MCF 10A (cell line): ENCODE data around the gene IL11RA. TPM values are rescaled to one million over a fixed set of nuclear protein-coding genes. Genes with fewer than 3 reads are reported as not detected.

Source experiments
- BruUV-seq: library from RNA; stranded (reverse); fragments of 400-500 nt; replicated peaks from 2 replicates; lab custom pipeline; 2021; lab: Mats Ljungman, UMichigan
- CTCF ChIA-PET: fragments of 300-600 bp; sonication (Branson Sonifier 250); formaldehyde crosslinking; extraction: SDS; loops from one replicate; lab custom pipeline; 2021; ENCODE audit warnings: antibody characterized with exemption, inconsistent platforms; lab: Yijun Ruan, JAX
- POLR2A ChIA-PET: fragments of 300-600, 350-650 bp; sonication (Branson Sonifier 250); formaldehyde crosslinking; extraction: SDS; loops from one replicate; lab custom pipeline; 2020; ENCODE audit warnings: antibody characterized with exemption, inconsistent platforms; lab: Yijun Ruan, JAX
- DNase-seq: peaks from one replicate; pipeline ENCODE4 v3.0.0-alpha.2; 2018; ENCODE audit not compliant: unreplicated experiment
- H3K27ac Mint-ChIP-seq: one replicate; pipeline ENCODE4 v1.8.0; 2022; ENCODE audit warnings: mild to moderate bottlenecking, low read depth, mixed read lengths; ENCODE audit not compliant: unreplicated experiment
- H3K27me3 Mint-ChIP-seq: one replicate; pipeline ENCODE4 v1.8.0; 2022; ENCODE audit warnings: mixed read lengths; ENCODE audit not compliant: insufficient read depth, unreplicated experiment
- H3K36me3 Mint-ChIP-seq: one replicate; pipeline ENCODE4 v1.8.0; 2022; ENCODE audit warnings: mild to moderate bottlenecking, moderate library complexity, mixed read lengths; ENCODE audit not compliant: insufficient read depth, unreplicated experiment
- H3K4me1 Mint-ChIP-seq: one replicate; pipeline ENCODE4 v1.8.0; 2022; ENCODE audit warnings: mixed read lengths; ENCODE audit not compliant: insufficient read depth, unreplicated experiment
- H3K4me3 Mint-ChIP-seq: one replicate; pipeline ENCODE4 v1.8.0; 2022; ENCODE audit warnings: mild to moderate bottlenecking, moderate library complexity, mixed read lengths; ENCODE audit not compliant: unreplicated experiment
- H3K9me3 Mint-ChIP-seq: one replicate; pipeline ENCODE4 v1.8.0; 2022; ENCODE audit warnings: mixed read lengths; ENCODE audit not compliant: unreplicated experiment
- CTCF ChIP-seq: fragments of 200-600 bp; IDR thresholded peaks from one replicate; pipeline ENCODE4 v1.8.0; 2022; ENCODE audit warnings: antibody characterized with exemption, mild to moderate bottlenecking; ENCODE audit not compliant: unreplicated experiment
- intact Hi-C: fragments of 100-400 bp; cut with micrococcal nuclease; formaldehyde crosslinking; loops from 2 replicates; pipeline ENCODE4 v1.14.1; 2022
- total RNA-seq: library from RNA; stranded (reverse); gene quantifications from 2 replicates; pipeline ENCODE4 v1.2.3, GENCODE V29; 2022

IL11RA gene
- total RNA-seq, 1 experiment from 2014 or later: 4.0 TPM

GRCh38 chr9:34689116-34689470, 37.1 kb downstream of the IL11RA start:
- no peak for DNase-seq
- intact Hi-C loops: no loop called here
- peaks cover 6% of the 10 kb centered on the region for H3K36me3 Mint-ChIP-seq
- ChIA-PET CTCF (interaction anchor here (1.7 kb wide), 1 partner anchor 13 kb away, joined by 5 read pairs; no protein-coding TSS in a partner anchor), POLR2A (no interaction called here)
- TF ChIP-seq CTCF: no peak
- no peaks in the 10 kb centered on the region for H3K27me3 Mint-ChIP-seq
- H3K4me3 Mint-ChIP-seq: no peak overlapping the region
- H3K4me1 Mint-ChIP-seq: no peaks in the 10 kb centered on the region
- H3K27ac Mint-ChIP-seq: no peak overlapping the region
- no TSS peak for BruUV-seq
- no peaks in the 10 kb centered on the region for H3K9me3 Mint-ChIP-seq

GRCh38 chr9:34689512-34689911, 37.5 kb downstream of the IL11RA start:
- no peak for TF ChIP-seq CTCF
- BruUV-seq: no TSS peak
- POLR2A ChIA-PET: interaction anchor here (0.6 kb wide), 1 partner anchor 42 kb away, joined by 5 read pairs; no protein-coding TSS in a partner anchor
- no peak overlapping the region for H3K4me3 Mint-ChIP-seq
- no peaks in the 10 kb centered on the region for H3K27me3 Mint-ChIP-seq
- intact Hi-C loops: no loop called here
- no peak overlapping the region for H3K27ac Mint-ChIP-seq
- H3K4me1 Mint-ChIP-seq: no peaks in the 10 kb centered on the region
- DNase-seq: no peak
- H3K36me3 Mint-ChIP-seq: peaks cover 6% of the 10 kb centered on the region
- no peaks in the 10 kb centered on the region for H3K9me3 Mint-ChIP-seq
- CTCF ChIA-PET: interaction anchor here (1.7 kb wide), 1 partner anchor 13 kb away, joined by 5 read pairs; no protein-coding TSS in a partner anchor

GRCh38 chr9:34690983-34691935, 39.3 kb downstream of the IL11RA start, which contains the start of gene CCL19:
Gene CCL19, minus strand, starts transcription at chr9:34691276. Its CDS starts 137 bp downstream, at chr9:34691139.
- no peak for DNase-seq
- peaks cover 6% of the 10 kb centered on the region for H3K36me3 Mint-ChIP-seq
- ChIA-PET POLR2A (no interaction called here), CTCF (interaction anchor here (0.7 to 2.2 kb wide), 3 partner anchors 10 to 88 kb away, joined by 3 to 11 read pairs (median 8); no protein-coding TSS in a partner anchor)
- H3K27me3 Mint-ChIP-seq: no peaks in the 10 kb centered on the region
- intact Hi-C loops: no loop called here
- no peak for TF ChIP-seq CTCF
- no peaks in the 10 kb centered on the region for H3K4me1 Mint-ChIP-seq
- no TSS peak for BruUV-seq
- no peak within 1 kb of the TSS for H3K4me3 Mint-ChIP-seq
- no peak within 1 kb of the TSS for H3K27ac Mint-ChIP-seq
- H3K9me3 Mint-ChIP-seq: no peaks in the 10 kb centered on the region

GRCh38 chr9:34691936-34692315, 39.9 kb downstream of the IL11RA start:
- CTCF ChIA-PET: interaction anchor here (0.7 to 2.2 kb wide), 4 partner anchors 9 to 144 kb away, joined by 3 to 11 read pairs (median 6); no protein-coding TSS in a partner anchor

More at GRCh38 chr9:34691936-34692315, 39.9 kb downstream of the IL11RA start:
- DNase-seq: no peak
- intact Hi-C loops: no loop called here
- H3K9me3 Mint-ChIP-seq: no peaks in the 10 kb centered on the region
- H3K27me3 Mint-ChIP-seq: no peaks in the 10 kb centered on the region
- BruUV-seq: no TSS peak
- H3K36me3 Mint-ChIP-seq: no peaks in the 10 kb centered on the region
- no peak overlapping the region for H3K4me3 Mint-ChIP-seq
- no peak for TF ChIP-seq CTCF
- no peaks in the 10 kb centered on the region for H3K4me1 Mint-ChIP-seq
- H3K27ac Mint-ChIP-seq: no peak overlapping the region
- POLR2A ChIA-PET: interaction anchor here (0.6 kb wide), 1 partner anchor 104 kb away, joined by 4 read pairs; no protein-coding TSS in a partner anchor
